Ovary (tissue), 9 donors: ENCODE results near the gene PRSS2. TPM values are rescaled to one million over a fixed set of nuclear protein-coding genes. Genes with fewer than 3 reads are reported as not detected.

Source experiments
- DNase-seq, 5 donors: peaks; one replicate each; pipeline ENCODE4 v3.0.0-alpha.2; 2019 to 2020
- H3K27ac ChIP-seq, 2 donors: fragments of 200-600 bp; one replicate each; pipeline versions ENCODE4 v1.5.1 to v1.8.0; 2019 to 2022
- H3K27me3 ChIP-seq: fragments of 200-600 bp; one replicate; pipeline ENCODE4 v1.8.0; 2022
- H3K36me3 ChIP-seq: fragments of 200-600 bp; sonication (generic); one replicate; pipeline ENCODE4 v1.5.1; 2019
- H3K4me1 ChIP-seq: one replicate; pipeline ENCODE4 v1.8.1; 2013; ENCODE audit warnings: mild to moderate bottlenecking, moderate library complexity; ENCODE audit not compliant: insufficient read depth
- H3K4me3 ChIP-seq: fragments of 200-600 bp; sonication (generic); one replicate; pipeline ENCODE4 v1.5.1; 2017
- H3K9me3 ChIP-seq, 2 donors: fragments of 200-600 bp in 1 of 2; sonication (generic) in 1 of 2; one replicate each; pipeline versions ENCODE4 v1.5.1 to v1.8.1; 2013 to 2019; ENCODE audit warnings: mild to moderate bottlenecking in 1 of 2, moderate library complexity in 1 of 2
- EP300 ChIP-seq: sonication (generic); formaldehyde crosslinking; IDR thresholded peaks from one replicate; pipeline ENCODE4 v1.6.1; 2017; ENCODE audit warnings: antibody characterized with exemption
- POLR2A ChIP-seq: fragments of 450-650 bp; IDR thresholded peaks from one replicate; pipeline ENCODE4 v1.6.1; 2017; ENCODE audit warnings: antibody characterized with exemption, mild to moderate bottlenecking, moderate library complexity
- whole genome bisulfite sequencing, 3 donors: extraction: QIAGEN DNeasy Blood & Tissue Kit in 1 of 3; methylation state at CpG; one replicate each; pipeline versions ENCODE4 v1.1.5 to v1.1.7; 2013 to 2017; 5-methylcytosine and 5-hydroxymethylcytosine counted together
- intact Hi-C, 4 donors: fragments of 100-400 bp; cut with DNase I; formaldehyde crosslinking; loops; one replicate each; pipeline versions ENCODE4 v1.11.0 to v1.15.1; 2022 to 2023
- polyA plus RNA-seq, 2 donors: library from polyadenylated mRNA; stranded (reverse); fragments of 200-250 nt in 1 of 2; fragments of 350-450 nt in 1 of 2; fragmentation: Illumina TruSeq in 1 of 2; extraction: RNeasy Lipid Tissue Mini Kit (QIAGEN cat#74804) in 1 of 2; gene quantifications; one replicate each; pipeline ENCODE4 v1.2.3, GENCODE V29; 2013 to 2014
- total RNA-seq, 7 donors: library from RNA; depleted of rRNA in 2 of 7; stranded (reverse); fragments of >200 nt in 2 of 7; fragmentation: NEBNext Ultra II Directional in 3 of 7; extraction: Animal tissue kit (Norgen Biotek cat#: 25700) in 3 of 7; gene quantifications; one replicate each; pipeline versions ENCODE4 v1.1.0 to v1.2.4, GENCODE V29; 2016 to 2023
- TF ChIP-seq, protein P1 (sequence below), 3 donors: fragments of 450-650 bp in 2 of 3; fragments of 200-600 bp in 1 of 3; IDR thresholded peaks; one replicate each; pipeline versions ENCODE4 v1.5.1 to v1.8.0; 2016 to 2022; ENCODE audit warnings: antibody characterized with exemption in 3 of 3, mild to moderate bottlenecking in 1 of 3
- donor health status: DM: no; HTN: no; CAD: no; lungs with moderate emphysema.
- donor health status: DM: no; HTN: no; CAD: no.
- donor health status: Bipolar disorder and iron deficiency.
- donor health status: DM: yes; HTN: yes; CAD: no.
- donor health status: DM: no; HTN: no; CAD: no.
- donor health status: DM: yes; HTN: yes; CAD: no.

PRSS2 gene
- total and polyA plus RNA-seq, 9 donors = 1.4 to 90.0 (median 4.3) TPM; not detected in 3

DNA sequence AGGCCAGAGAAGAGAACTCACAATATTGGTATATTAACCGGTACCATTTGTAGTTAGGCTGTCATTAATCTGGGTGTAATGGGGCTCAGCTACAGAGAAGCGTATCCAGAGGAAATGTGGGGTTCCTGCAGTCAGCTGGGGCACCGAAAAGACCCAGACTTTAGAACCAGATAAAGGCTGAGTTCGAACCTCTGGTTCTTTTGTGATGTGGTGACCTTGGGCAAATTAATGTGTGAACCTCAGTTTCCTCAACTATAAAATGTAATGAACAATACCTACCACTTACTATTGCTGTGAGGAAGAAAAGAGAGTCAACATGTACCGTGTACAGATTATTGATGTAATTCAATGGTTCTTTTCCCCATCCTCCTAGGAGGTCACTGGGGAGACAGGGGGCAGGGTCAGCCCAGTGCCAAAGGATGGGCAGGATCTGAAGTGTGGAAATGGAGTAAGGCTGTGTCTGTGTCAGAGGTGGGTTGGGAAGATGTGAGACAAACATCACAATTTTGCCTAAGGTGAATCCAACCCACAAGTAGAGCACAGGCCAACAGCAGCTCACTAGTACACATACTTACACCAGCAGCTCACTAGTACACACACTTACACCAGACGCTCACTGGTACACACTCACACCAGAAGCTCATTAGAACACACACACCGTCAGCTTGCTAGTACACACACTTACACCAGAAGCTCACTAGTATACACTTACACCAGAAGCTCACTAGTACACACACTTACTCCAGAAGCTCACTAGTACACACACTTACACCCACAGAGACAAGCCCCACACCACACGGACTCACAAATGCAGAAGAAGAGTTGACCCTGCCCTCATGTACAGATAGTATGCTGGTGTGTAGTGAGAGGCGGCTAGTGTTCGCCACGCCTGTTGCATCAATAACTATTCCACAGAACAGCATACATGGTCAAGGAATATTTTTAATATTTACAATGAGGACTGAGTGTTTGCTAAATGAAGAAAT is 28.0 kb downstream of the PRSS2 start:
- no peaks in the 10 kb centered on the region for H3K27me3 ChIP-seq
- H3K36me3 ChIP-seq = no peaks in the 10 kb centered on the region
- intact Hi-C loops = no loop called here
- H3K4me3 ChIP-seq = no peak overlapping the region
- no peaks in the 10 kb centered on the region for H3K9me3 ChIP-seq
- TF ChIP-seq, protein P1, sequence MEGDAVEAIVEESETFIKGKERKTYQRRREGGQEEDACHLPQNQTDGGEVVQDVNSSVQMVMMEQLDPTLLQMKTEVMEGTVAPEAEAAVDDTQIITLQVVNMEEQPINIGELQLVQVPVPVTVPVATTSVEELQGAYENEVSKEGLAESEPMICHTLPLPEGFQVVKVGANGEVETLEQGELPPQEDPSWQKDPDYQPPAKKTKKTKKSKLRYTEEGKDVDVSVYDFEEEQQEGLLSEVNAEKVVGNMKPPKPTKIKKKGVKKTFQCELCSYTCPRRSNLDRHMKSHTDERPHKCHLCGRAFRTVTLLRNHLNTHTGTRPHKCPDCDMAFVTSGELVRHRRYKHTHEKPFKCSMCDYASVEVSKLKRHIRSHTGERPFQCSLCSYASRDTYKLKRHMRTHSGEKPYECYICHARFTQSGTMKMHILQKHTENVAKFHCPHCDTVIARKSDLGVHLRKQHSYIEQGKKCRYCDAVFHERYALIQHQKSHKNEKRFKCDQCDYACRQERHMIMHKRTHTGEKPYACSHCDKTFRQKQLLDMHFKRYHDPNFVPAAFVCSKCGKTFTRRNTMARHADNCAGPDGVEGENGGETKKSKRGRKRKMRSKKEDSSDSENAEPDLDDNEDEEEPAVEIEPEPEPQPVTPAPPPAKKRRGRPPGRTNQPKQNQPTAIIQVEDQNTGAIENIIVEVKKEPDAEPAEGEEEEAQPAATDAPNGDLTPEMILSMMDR (IDR thresholded peaks at IDR 0.05) = no peak
- no peak for TF ChIP-seq POLR2A
- TF ChIP-seq EP300 = no peak
- H3K4me1 ChIP-seq = no peaks in the 10 kb centered on the region
- WGBS, 3 donors = 91 to 92% (median 91%) methylated on average over 11 of the region's 11 CpGs
- DNase-seq = no peak
- H3K27ac ChIP-seq = no peak overlapping the region

- intact Hi-C loops = no loop called here
- no peak for TF ChIP-seq POLR2A
- Histone ChIP-seq H3K4me3 (no peak overlapping the region), H3K4me1 (no peaks in the 10 kb centered on the region), H3K27ac (no peak overlapping the region), H3K9me3 (no peaks in the 10 kb centered on the region), H3K27me3 (no peaks in the 10 kb centered on the region), H3K36me3 (no peaks in the 10 kb centered on the region)
- no peak for DNase-seq
- 82 to 89% (median 85%) methylated on average over 3 of the region's 3 CpGs for WGBS, 3 donors
These were observed 28.7 kb downstream of the PRSS2 start for GRCh38 chr7:142799437-142799835.

GRCh38 chr7:142800088-142800487 is 29.3 kb downstream of the PRSS2 start:
- Histone ChIP-seq H3K27me3 (no peaks in the 10 kb centered on the region), H3K36me3 (no peaks in the 10 kb centered on the region), H3K4me1 (no peaks in the 10 kb centered on the region), H3K27ac (no peak overlapping the region), H3K4me3 (no peak overlapping the region), H3K9me3 (no peaks in the 10 kb centered on the region)
- intact Hi-C loops = no loop called here
- no peak for DNase-seq
- TF ChIP-seq EP300 (no peak), POLR2A (no peak)
- TF ChIP-seq, protein P1 (IDR thresholded peaks at IDR 0.05) = no peak
- WGBS, 3 donors = 88 to 93% (median 89%) methylated on average over 1 of the region's 1 CpG

DNA sequence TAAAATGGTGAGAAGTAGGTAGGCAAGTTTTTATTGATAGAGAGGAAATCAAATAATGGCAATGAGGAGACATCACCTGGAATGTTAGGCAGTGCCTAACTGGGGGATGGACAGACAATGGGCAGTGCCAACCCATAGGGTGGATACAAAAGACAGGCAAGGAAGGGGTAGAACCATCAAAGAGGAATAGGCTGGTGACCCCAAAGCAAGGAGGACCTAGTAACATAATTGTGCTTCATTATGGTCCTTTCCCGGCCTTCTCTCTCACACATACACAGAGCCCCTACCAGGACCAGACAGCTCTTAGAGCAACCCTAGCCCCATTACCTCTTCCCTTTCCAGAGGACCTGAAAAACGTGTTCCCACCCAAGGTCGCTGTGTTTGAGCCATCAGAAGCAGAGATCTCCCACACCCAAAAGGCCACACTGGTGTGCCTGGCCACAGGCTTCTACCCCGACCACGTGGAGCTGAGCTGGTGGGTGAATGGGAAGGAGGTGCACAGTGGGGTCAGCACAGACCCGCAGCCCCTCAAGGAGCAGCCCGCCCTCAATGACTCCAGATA is 30.0 kb downstream of the PRSS2 start:
- H3K27ac ChIP-seq = no peak overlapping the region
- H3K4me3 ChIP-seq = no peak overlapping the region
- TF ChIP-seq EP300 (no peak), POLR2A (no peak)
- TF ChIP-seq, protein P1 (IDR thresholded peaks at IDR 0.05) = no peak
- no peaks in the 10 kb centered on the region for H3K9me3 ChIP-seq
- no peaks in the 10 kb centered on the region for H3K4me1 ChIP-seq
- WGBS, 3 donors = 84 to 91% (median 87%) methylated on average over 7 of the region's 7 CpGs
- intact Hi-C loops = no loop called here
- H3K27me3 ChIP-seq = no peaks in the 10 kb centered on the region
- DNase-seq = no peak
- H3K36me3 ChIP-seq = no peaks in the 10 kb centered on the region
